H1 (cell line): ENCODE results near the gene CD48. TPM values are rescaled to one million over a fixed set of nuclear protein-coding genes. Genes with fewer than 3 reads are reported as not detected.

Experiments
- EZH2 ChIP-seq: fragments of 200-600 bp; sonication (generic); IDR thresholded peaks from 2 replicates; pipeline ENCODE4 v1.7.1; 2012; ENCODE audit warnings: low read depth, mild to moderate bottlenecking, moderate library complexity, low read length, inconsistent platforms; ENCODE audit not compliant: severe bottlenecking
- FOSL1 ChIP-seq: IDR thresholded peaks from 2 replicates; pipeline ENCODE4 v1.6.1; 2011; ENCODE audit warnings: mild to moderate bottlenecking, low read depth, low read length, moderate library complexity; ENCODE audit not compliant: insufficient read depth
- POU5F1 ChIP-seq: IDR thresholded peaks from 2 replicates; pipeline ENCODE4 v1.6.1; 2011; ENCODE audit warnings: low read depth, mild to moderate bottlenecking, low read length, moderate library complexity
- polyA plus RNA-seq, 7 experiments: library from polyadenylated mRNA; depleted of rRNA in 3 of 7; stranded (reverse) in 5 of 7; unstranded in 2 of 7; fragments of >200 nt in 5 of 7; fragments of 200-250 nt in 2 of 7; gene quantifications; 1 replicate in 5 of 7; 2 replicates in 1 of 7; 4 replicates in 1 of 7; pipeline versions ENCODE4 v1.2.1 to v1.2.3, GENCODE V29; 2011 to 2013; ENCODE audit warnings: missing spikeins in 2 of 7, mixed read lengths in 2 of 7
- total RNA-seq: library from RNA; stranded (reverse); fragmentation: NEBNext Ultra II Directional; extraction: Animal tissue kit (Norgen Biotek cat#: 25700); gene quantifications from 2 replicates; pipeline ENCODE4 v1.2.1, GENCODE V29; 2021

CD48 gene
- total and polyA plus RNA-seq, 2 of the 8 experiments (the other 6 are each of a cell fraction or from before 2014, with no cell fraction given): 0.08 TPM; not detected in 1

- TF ChIP-seq EZH2 (no peak), POU5F1 (no peak), FOSL1 (no peak)
Observed at GRCh38 chr1:160662910-160663309, 48.7 kb downstream of the CD48 start (continued).
